HL-60 (cell line): ENCODE measurements around the gene LY9.

Experiments used
- DNase-seq, 2 experiments: peaks; one replicate each; pipeline ENCODE4 v3.0.0-alpha.2; 2010 to 2020; ENCODE audit warnings: low read depth in 1 of 2, low spot score in 1 of 2
- H3K27ac ChIP-seq: fragments of 250-450 bp; sonication (Bioruptor Pico); replicated peaks from 2 replicates; pipeline ENCODE4 v1.5.1; 2020; ENCODE audit warnings: mild to moderate bottlenecking, moderate library complexity
- H3K27me3 ChIP-seq: fragments of 250-450 bp; sonication (Bioruptor Pico); 2 replicates; pipeline ENCODE4 v1.5.1; 2021; ENCODE audit warnings: mild to moderate bottlenecking, moderate library complexity; ENCODE audit not compliant: insufficient read depth, poor library complexity, severe bottlenecking
- H3K4me3 ChIP-seq: replicated peaks from 2 replicates; pipeline ENCODE4 v1.5.1; 2011; ENCODE audit warnings: mild to moderate bottlenecking, control low read depth, low read length; ENCODE audit not compliant: insufficient read depth
- GABPA ChIP-seq: IDR thresholded peaks from 2 replicates; pipeline ENCODE4 v1.6.1; 2012; ENCODE audit warnings: low read depth
- POLR2AphosphoS5 ChIP-seq: IDR thresholded peaks from 2 replicates; pipeline ENCODE4 v1.6.1; 2012; ENCODE audit warnings: low read depth
- SPI1 ChIP-seq: IDR thresholded peaks from 2 replicates; pipeline ENCODE4 v1.6.1; 2012; ENCODE audit warnings: low read depth, mild to moderate bottlenecking, borderline replicate concordance
- TF ChIP-seq, protein P1 (sequence below): IDR thresholded peaks from 2 replicates; pipeline ENCODE4 v1.6.1; 2012; ENCODE audit warnings: low read depth; ENCODE audit not compliant: insufficient replicate concordance
- TF ChIP-seq, protein P2 (sequence below): IDR thresholded peaks from one replicate; pipeline ENCODE4 v1.5.1; 2011; ENCODE audit warnings: low read length, control low read depth, inconsistent platforms; ENCODE audit not compliant: insufficient read depth

Gene LY9

DNA sequence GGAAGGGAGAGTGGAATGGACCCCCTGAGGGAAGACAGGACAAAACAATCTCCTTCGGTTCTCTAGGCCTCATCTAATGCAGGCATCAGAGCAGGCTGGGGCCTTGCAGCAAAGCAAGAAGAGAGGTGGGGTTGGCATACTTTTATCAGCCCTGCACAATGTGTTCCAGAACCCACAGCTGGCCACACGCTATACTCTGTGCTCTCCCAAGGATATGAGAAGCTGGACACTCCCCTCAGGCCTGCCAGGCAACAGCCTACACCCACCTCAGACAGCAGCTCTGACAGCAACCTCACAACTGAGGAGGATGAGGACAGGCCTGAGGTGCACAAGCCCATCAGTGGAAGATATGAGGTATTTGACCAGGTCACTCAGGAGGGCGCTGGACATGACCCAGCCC, 27.3 kb downstream of the LY9 start:
- Histone ChIP-seq H3K4me3 (no peak overlapping the region), H3K27me3 (no peaks in the 10 kb centered on the region), H3K27ac (no peak overlapping the region)
- TF ChIP-seq, protein P1, sequence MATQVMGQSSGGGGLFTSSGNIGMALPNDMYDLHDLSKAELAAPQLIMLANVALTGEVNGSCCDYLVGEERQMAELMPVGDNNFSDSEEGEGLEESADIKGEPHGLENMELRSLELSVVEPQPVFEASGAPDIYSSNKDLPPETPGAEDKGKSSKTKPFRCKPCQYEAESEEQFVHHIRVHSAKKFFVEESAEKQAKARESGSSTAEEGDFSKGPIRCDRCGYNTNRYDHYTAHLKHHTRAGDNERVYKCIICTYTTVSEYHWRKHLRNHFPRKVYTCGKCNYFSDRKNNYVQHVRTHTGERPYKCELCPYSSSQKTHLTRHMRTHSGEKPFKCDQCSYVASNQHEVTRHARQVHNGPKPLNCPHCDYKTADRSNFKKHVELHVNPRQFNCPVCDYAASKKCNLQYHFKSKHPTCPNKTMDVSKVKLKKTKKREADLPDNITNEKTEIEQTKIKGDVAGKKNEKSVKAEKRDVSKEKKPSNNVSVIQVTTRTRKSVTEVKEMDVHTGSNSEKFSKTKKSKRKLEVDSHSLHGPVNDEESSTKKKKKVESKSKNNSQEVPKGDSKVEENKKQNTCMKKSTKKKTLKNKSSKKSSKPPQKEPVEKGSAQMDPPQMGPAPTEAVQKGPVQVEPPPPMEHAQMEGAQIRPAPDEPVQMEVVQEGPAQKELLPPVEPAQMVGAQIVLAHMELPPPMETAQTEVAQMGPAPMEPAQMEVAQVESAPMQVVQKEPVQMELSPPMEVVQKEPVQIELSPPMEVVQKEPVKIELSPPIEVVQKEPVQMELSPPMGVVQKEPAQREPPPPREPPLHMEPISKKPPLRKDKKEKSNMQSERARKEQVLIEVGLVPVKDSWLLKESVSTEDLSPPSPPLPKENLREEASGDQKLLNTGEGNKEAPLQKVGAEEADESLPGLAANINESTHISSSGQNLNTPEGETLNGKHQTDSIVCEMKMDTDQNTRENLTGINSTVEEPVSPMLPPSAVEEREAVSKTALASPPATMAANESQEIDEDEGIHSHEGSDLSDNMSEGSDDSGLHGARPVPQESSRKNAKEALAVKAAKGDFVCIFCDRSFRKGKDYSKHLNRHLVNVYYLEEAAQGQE: no peak
- TF ChIP-seq POLR2AphosphoS5: no peak
- TF ChIP-seq, protein P2, sequence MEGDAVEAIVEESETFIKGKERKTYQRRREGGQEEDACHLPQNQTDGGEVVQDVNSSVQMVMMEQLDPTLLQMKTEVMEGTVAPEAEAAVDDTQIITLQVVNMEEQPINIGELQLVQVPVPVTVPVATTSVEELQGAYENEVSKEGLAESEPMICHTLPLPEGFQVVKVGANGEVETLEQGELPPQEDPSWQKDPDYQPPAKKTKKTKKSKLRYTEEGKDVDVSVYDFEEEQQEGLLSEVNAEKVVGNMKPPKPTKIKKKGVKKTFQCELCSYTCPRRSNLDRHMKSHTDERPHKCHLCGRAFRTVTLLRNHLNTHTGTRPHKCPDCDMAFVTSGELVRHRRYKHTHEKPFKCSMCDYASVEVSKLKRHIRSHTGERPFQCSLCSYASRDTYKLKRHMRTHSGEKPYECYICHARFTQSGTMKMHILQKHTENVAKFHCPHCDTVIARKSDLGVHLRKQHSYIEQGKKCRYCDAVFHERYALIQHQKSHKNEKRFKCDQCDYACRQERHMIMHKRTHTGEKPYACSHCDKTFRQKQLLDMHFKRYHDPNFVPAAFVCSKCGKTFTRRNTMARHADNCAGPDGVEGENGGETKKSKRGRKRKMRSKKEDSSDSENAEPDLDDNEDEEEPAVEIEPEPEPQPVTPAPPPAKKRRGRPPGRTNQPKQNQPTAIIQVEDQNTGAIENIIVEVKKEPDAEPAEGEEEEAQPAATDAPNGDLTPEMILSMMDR: no peak
- no peak for TF ChIP-seq SPI1
- TF ChIP-seq GABPA: no peak
- DNase-seq: no peak

DNA sequence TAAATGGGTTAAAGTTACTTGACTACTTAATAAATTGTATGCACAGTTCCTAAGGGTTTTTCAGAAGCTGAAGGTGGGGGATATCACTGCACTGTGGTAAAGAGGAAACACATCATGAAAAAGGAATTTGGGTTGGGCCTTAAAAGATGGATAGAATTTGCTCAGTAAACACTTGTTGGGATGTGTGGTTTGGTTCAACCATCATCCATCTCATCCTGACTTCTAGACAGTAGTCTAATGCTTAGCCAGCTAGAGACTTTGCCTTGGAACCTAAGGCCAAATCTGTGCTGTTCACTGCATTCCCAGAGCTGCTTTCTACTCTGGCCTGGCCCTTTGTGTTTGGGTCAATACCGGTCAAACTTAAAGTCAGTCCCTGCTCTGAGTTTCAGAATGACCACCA, 30.6 kb downstream of the LY9 start:
- DNase-seq: no peak
- Histone ChIP-seq H3K27me3 (no peaks in the 10 kb centered on the region), H3K4me3 (no peak overlapping the region), H3K27ac (no peak overlapping the region)
- TF ChIP-seq, protein P1: no peak
- TF ChIP-seq, protein P2: no peak
- TF ChIP-seq GABPA: no peak
- no peak for TF ChIP-seq SPI1

DNA sequence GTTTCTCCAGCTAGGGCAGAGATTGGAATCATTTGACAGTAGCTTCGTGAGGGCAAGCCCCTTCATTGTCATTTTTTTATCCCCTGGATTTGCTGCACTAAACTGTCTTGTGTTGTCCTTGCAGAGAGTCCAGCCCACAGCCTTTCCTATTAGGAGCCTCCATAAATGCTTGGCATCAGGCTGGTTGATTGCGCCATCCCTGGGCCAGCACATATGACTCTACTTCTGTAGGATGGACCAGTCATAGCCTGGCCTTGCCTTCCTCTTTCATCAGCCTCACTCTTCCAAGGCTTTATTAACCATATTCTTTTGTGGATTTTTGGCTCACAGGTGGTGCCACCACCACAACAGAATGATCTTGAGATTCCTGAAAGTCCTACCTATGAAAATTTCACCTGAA, 31.4 kb downstream of the LY9 start:
- TF ChIP-seq POLR2AphosphoS5 (no peak), GABPA (no peak), SPI1 (no peak)
- TF ChIP-seq, protein P2: no peak
- TF ChIP-seq, protein P1: no peak
- H3K4me3 ChIP-seq: no peak overlapping the region
- no peak overlapping the region for H3K27ac ChIP-seq
- peak in 1 of 2 experiments; percentile 12 for DNase-seq
- no peaks in the 10 kb centered on the region for H3K27me3 ChIP-seq
